Right atrium auricular region (tissue), 2 donors: ENCODE measurements around the gene PIM2. TPM values are rescaled to one million over a fixed set of nuclear protein-coding genes. Genes with fewer than 3 reads are reported as not detected.

Experiments used
- DNase-seq: peaks from one replicate; pipeline ENCODE4 v3.0.0-alpha.2; 2019; ENCODE audit warnings: low spot score
- H3K27ac ChIP-seq, 2 donors: fragments of 200-600 bp; sonication (generic); 1 replicate in 1 of 2; 2 replicates in 1 of 2; pipeline ENCODE4 v1.5.1; 2016 to 2019
- H3K27me3 ChIP-seq, 2 donors: fragments of 200-600 bp; sonication (generic); one replicate each; pipeline versions ENCODE4 v1.5.1 to v1.6.0; 2017 to 2019
- H3K36me3 ChIP-seq: fragments of 200-600 bp; sonication (generic); one replicate; pipeline ENCODE4 v1.5.1; 2016
- H3K4me1 ChIP-seq, 2 donors: fragments of 200-600 bp; sonication (generic); one replicate each; pipeline versions ENCODE4 v1.5.1 to v1.6.0; 2017 to 2019
- H3K4me3 ChIP-seq, 2 donors: fragments of 200-600 bp; sonication (generic); 1 replicate in 1 of 2; 2 replicates in 1 of 2; pipeline ENCODE4 v1.5.1; 2017 to 2019; ENCODE audit warnings: mild to moderate bottlenecking in 1 of 2, moderate library complexity in 1 of 2
- H3K9me3 ChIP-seq, 2 donors: fragments of 200-600 bp; sonication (generic); one replicate each; pipeline ENCODE4 v1.5.1; 2019
- total RNA-seq, 2 donors: library from RNA; depleted of rRNA; stranded (reverse); fragments of >200 nt; gene quantifications; one replicate each; pipeline ENCODE4 v1.1.0, GENCODE V29; 2016
- TF ChIP-seq, protein P1 (sequence below), 2 donors: fragments of 200-600 bp; sonication (generic); IDR thresholded peaks; one replicate each; pipeline ENCODE4 v1.5.1; 2019; ENCODE audit warnings: antibody characterized with exemption in 2 of 2

Gene PIM2
- total RNA-seq, 2 donors from 2014 or later: 5.4 to 9.1 TPM

DNA sequence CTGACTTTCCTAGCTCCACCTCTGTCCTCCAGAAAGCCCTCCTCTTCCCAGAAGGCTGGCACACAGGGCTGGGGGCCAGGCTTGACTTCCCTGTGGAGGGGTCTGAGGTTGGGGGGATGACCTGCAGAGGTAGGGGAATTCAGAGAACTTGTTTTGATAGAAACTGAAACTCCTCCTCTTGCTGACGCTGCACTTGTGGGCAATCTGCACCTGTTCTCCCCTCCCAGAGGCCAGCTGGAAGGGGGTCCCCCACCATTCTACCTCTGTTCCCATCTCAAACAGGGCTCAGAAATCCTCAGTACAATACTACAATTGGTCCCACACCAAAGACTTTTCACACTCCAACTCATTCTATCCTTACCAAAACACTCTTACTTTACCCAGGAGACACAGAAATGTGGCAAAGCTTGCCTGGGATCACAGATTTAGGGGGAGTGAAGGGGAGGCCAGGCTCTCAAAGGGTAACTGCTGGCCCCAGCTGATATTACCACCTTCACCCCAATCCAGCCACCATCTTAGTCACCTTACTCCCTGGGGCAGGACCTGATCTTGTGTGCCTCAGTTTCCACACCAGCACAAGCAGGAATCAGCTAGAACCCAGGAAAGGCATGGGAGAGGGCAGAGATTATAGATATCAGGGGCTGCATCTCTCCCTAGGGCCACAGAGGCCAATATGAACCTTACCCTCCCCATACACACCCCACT lies 20.0 kb upstream of the PIM2 start:
- peaks cover 15% of the 10 kb centered on the region for H3K36me3 ChIP-seq

DNA sequence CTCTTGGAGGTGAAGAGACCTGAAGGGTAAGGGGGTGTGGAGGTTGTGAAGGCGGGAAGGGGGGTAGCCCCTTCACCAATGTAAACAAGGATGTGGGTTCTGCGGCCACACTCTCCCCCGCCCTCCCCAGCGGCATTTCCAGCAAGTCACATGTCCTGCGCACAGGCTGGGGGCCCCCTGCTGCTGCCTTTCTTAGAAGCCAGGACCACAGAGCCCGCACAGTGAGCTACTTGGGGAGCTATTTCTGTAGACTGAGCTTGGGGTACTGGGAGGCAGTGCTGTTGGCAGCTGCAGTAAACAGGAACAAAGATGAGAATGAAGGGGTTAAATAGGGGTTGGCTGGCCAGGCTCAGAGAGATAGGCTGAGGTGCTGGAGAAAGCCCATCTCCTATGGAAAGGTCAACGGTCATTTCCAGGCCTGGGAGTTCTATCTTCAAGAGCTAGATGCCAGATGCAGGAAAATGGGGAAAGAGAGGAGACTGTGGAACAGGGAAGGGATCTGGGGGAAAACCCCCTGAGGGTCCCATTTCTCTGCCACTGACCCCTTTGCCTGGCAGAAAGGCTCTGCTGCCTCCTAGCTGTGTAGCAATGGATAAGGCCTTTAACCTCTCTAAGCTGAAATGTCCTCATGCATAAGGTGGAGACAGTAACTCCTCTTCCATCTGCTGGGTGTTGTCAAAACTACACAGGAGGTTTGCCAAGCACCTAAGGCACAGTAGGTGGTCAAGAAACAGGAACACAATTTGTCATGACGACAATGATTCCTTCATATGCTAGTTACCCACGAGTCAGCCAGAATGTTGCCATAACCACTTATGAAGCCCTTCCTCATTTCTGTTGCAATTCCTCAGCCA lies 18.5 kb upstream of the PIM2 start:
- TF ChIP-seq, protein P1, sequence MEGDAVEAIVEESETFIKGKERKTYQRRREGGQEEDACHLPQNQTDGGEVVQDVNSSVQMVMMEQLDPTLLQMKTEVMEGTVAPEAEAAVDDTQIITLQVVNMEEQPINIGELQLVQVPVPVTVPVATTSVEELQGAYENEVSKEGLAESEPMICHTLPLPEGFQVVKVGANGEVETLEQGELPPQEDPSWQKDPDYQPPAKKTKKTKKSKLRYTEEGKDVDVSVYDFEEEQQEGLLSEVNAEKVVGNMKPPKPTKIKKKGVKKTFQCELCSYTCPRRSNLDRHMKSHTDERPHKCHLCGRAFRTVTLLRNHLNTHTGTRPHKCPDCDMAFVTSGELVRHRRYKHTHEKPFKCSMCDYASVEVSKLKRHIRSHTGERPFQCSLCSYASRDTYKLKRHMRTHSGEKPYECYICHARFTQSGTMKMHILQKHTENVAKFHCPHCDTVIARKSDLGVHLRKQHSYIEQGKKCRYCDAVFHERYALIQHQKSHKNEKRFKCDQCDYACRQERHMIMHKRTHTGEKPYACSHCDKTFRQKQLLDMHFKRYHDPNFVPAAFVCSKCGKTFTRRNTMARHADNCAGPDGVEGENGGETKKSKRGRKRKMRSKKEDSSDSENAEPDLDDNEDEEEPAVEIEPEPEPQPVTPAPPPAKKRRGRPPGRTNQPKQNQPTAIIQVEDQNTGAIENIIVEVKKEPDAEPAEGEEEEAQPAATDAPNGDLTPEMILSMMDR (IDR thresholded peaks at IDR 0.05): no peak
- DNase-seq: no peak
- Histone ChIP-seq H3K9me3 (peaks cover 0 to 6% of the 10 kb centered on the region in 2 donors), H3K4me1 (peaks cover 0 to 17% of the 10 kb centered on the region in 2 donors), H3K27me3 (no peaks in the 10 kb centered on the region), H3K36me3 (peaks cover 27% of the 10 kb centered on the region), H3K27ac (no peak overlapping the region), H3K4me3 (no peak overlapping the region)

More for the DNA sequence above, 20.0 kb upstream of the PIM2 start:
- DNase-seq: no peak
- TF ChIP-seq, protein P1 (IDR thresholded peaks at IDR 0.05): no peak
- Histone ChIP-seq H3K9me3 (no peaks in the 10 kb centered on the region), H3K27me3 (no peaks in the 10 kb centered on the region), H3K27ac (no peak overlapping the region), H3K4me1 (peaks cover 0 to 17% of the 10 kb centered on the region in 2 donors), H3K4me3 (no peak overlapping the region)

DNA sequence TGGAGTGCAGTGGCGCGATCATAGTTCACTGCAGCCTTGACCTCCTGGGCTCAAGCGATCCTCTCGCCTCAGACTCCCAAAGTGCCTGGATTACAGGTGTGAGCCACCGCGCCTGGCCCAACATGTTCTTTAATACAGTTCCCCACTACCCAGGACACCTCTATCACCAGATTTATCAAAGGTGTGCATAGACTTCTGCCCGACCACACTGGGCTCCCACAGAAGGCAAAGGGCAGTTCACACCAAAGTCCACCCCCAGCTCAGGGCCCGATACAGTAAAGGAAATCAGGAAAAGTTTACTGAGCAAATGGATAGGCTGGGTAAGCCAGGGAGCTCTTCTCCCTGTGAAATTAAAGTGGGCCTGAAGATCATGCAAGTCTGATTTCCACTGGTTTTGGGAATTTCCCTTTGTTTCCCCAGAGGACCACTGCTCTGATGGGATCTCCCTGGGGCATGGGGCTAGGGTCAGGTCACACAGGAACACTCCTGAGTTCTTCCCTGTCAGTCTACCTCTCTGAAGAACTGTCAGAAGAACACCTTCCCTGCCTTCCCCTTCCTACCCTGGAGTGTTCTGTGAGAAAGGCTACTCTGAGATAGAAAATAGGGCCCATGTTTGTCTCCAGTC lies 17.7 kb upstream of the PIM2 start:
- Histone ChIP-seq H3K27ac (no peak overlapping the region), H3K4me3 (no peak overlapping the region), H3K4me1 (peaks cover 0 to 14% of the 10 kb centered on the region in 2 donors), H3K27me3 (no peaks in the 10 kb centered on the region), H3K36me3 (peaks cover 27% of the 10 kb centered on the region), H3K9me3 (peaks cover 0 to 6% of the 10 kb centered on the region in 2 donors)
- no peak for DNase-seq
- TF ChIP-seq, protein P1 (IDR thresholded peaks at IDR 0.05): no peak

DNA sequence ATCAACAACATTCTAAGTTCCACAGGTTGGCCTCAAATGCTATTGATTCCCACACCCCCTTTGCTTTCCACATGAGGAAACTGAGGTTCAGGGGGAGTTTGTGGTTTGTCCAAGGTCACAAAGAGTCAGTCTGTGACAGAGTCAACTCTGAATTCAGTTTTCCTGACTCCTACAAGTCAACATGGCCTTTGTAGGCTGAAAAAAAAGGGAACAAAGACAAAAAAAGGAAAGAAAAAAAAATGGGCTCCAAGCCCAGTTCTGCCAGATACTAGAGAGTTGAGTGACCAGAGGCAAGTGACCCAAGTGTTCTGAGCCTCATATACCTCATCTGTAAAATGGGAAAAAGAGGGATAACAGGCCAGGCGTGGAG lies 16.5 kb upstream of the PIM2 start:
- Histone ChIP-seq H3K4me3 (no peak overlapping the region), H3K36me3 (peaks cover 27% of the 10 kb centered on the region), H3K27me3 (no peaks in the 10 kb centered on the region), H3K4me1 (peaks cover 0 to 8% of the 10 kb centered on the region in 2 donors), H3K9me3 (peaks cover 0 to 6% of the 10 kb centered on the region in 2 donors), H3K27ac (no peak overlapping the region)
- no peak for DNase-seq
- TF ChIP-seq, protein P1 (IDR thresholded peaks at IDR 0.05): no peak

DNA sequence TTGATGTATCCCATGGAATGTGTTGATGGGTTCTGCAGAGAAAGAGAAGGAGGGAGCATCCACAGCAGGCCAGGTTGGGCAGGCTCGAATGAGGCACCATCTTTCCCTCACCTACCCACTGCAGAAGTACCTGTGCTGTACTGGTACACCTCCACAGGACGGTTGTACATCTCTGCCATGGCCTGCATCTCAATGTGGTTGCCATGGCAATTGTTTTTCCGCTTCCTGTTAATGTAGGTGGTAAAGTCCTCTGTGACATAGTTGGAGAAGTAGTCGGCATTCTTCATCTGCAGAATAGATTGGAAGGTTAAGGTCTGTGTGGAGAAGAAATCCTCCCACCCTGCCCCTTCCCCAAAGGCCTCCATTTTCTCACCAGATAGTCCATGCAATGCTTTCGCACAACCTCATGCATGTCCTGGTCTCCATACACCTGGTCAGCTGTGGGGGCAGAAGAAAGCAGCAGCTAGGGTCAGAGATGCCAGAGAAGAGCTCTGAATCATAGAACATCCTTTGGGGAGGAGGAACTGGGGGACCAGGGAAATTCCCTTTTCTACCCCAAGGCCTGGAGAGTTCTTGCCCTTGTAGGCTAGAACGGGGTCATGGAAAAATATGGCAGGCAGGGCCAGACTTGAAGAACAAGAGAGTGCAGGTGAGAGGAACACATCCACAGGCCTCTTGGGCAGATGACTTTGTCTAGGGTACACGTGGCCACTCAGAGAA lies 15.9 kb upstream of the PIM2 start:
- peaks cover 27% of the 10 kb centered on the region for H3K36me3 ChIP-seq
- peaks cover 0 to 6% of the 10 kb centered on the region in 2 donors for H3K9me3 ChIP-seq
- no peak overlapping the region for H3K4me3 ChIP-seq
- TF ChIP-seq, protein P1 (IDR thresholded peaks at IDR 0.05): no peak
- peaks cover 0 to 6% of the 10 kb centered on the region in 2 donors for H3K4me1 ChIP-seq
- DNase-seq: no peak
- no peaks in the 10 kb centered on the region for H3K27me3 ChIP-seq
- H3K27ac ChIP-seq: no peak overlapping the region
